Hippocampal formation (tissue), 2 donors: ENCODE data around the gene USP22.

Source experiments
- DNase-seq, 2 donors: peaks; one replicate each; lab custom pipeline; 2025; lab: John Stamatoyannopoulos, UW

The USP22 gene

DNA sequence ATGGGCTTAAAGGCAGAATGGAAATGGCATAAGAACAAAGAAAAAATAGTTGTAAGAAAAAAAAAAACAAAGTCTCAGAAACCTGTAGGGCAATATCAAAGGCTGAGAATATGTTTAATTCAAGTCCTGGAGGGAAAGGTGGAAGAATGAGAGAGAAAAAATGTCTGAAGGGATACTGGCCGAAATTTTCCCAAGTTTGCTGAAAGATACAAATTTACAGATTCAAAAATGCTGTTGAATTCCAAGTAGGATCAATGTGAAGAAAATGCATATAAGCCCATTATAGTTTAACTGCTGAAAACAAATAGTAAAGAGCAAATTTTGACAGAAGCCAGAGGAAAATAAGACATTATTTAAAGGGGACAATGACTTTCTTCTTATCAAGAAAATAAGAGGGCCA is 6.6 kb upstream of the USP22 start:
- DNase-seq: no peak

DNA sequence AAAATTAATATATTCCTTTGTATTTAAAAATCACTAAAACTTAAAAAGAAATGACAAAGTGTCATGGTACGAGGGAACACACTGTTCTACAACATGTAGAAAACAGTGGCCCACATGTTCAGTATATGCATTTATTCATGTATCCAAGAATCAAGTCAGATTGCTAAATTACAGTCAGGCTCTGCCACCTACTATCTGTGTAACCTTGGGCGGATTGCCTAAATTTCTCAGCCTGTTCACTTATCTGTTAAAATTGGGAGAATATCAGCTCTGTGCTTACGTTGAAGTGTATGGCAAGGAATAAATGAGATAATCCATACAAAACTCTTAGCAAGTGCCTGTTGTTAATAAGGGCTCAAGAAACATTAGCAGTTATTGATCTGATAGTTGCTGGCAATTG is 3.4 kb upstream of the USP22 start:
- no peak for DNase-seq

DNA sequence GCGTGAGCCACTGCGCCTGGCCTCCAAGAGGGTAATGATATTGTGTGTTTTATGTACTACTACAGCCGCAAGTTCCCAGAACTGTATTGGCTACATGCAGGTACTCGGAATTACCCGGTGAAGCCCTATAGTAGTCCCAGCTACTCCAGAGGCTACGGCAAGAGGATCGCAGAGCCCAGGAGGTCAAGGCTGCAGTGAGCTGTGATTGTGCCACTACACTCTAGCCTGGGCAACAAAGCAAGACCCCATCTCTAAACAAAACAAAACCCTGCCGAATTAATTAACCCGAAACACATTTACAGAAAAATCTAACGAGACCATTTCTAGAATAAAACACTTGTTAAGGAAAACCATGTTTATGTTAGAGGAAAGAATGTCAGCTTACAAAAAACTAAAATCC is 2.2 kb upstream of the USP22 start:
- DNase-seq: no peak

DNA sequence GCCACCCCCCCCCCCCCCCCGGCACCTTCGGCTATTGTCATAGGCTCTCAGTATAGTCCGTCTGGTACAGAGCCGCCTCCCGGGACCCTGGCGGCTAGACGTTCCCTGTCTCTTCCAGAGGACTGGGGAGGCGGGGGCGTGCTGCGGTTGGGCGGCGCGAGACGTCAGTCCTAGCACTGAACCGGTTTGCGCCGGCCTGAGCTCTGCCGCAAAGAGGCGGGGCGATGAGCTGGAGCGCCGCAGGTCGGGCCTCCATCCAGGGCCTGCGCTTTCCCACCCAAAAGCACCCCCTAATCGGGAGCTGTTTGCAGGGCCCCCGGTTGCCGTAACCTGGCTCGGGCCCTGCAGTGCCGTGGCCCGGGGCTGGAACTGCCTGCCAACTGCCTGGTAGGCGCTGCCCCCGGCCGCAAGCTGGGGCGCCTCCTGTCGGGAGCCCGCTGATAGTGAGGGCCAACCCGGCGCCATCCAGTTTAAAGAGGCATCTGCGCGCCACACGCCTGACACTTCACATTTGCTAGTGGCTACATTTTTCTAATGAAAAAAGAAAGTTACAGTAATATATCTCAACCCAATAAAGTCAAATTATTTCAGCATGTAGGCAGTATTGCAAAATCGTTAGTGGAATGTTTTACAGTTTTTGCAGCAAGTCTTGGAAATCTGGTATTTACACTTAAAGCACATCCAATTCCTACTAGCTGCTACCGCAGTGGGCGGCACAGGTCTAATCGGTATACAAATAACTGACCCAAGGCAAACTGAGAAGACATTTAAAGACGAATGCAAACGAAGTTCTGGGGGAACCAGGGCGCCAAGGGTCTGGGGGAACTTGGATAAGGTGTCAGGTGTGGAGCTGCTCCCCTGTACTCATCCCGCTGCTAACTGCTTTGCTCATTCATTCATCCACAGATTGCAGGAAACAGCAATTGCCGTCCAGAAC is 753 bp upstream of the USP22 start:
- DNase-seq: peak; percentile 97 to 100

DNA sequence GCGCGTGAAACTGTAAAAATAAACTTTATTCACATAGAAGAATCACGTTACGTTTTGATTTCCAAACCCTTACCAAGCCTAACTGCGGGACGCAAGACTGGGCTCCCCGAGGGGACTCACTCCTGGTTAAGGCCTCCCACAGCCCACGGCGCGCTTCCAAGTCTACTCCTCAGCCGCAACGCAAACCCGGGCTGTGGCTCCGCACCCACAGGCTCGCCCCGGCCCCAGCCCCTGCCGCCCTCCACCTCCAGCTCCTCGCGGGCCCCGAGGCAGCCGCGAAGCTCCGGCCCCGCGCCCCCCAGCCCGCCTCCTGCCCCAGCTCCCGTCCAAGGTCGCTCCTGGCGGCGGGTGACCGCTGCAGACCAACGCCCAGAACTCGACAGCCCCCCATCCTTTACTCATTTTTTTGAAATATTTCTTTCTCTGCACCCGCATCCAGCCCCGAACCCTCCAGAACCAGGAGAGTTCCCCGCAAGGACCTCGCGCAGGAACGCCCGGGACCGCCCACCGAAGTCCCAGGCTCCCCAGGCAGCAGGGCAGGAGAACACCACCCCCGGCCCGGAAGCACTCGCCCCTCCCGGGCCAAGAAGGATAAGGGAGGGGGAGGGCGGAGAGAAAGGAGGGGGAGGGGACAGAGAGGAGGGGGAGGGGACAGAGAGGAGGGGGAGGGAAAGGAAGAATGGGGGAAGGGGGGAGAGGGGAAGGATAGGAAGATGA is 912 bp downstream of the USP22 start:
- peak; percentile 65 to 75 for DNase-seq

DNA sequence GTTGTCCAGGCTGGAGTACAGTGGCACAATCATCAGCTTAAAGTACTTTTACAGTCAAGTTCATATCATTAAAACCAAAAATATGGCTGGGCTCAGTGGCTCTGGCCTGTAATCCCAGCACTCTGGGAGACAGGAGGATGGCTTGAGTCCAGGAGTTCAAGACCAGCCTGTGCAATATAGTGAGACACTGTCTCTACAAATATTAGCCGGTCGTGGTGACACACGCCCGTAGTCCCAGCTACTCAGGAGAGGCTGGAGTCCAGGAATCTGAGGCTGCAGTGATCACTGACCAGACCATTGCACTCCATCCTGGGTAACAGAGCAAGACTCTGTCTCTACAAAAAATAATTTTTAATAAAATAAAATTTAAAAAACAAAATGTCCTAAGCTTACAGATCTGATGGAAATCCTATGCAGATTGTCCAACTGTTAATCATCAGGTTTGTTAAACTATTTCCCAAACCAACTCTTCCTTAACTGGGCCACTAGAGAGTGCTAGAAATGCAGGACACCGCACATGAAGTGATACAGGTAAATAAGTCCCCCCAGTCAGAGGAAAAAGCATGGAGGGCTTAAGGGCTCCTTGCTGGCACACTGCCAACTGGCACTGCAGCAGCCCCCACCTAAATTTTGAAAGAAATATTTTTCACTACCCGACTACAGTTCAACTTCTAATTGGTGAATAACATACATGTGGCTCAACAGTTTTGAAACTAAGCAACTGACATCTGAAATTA is 2.8 kb downstream of the USP22 start:
- no peak for DNase-seq

DNA sequence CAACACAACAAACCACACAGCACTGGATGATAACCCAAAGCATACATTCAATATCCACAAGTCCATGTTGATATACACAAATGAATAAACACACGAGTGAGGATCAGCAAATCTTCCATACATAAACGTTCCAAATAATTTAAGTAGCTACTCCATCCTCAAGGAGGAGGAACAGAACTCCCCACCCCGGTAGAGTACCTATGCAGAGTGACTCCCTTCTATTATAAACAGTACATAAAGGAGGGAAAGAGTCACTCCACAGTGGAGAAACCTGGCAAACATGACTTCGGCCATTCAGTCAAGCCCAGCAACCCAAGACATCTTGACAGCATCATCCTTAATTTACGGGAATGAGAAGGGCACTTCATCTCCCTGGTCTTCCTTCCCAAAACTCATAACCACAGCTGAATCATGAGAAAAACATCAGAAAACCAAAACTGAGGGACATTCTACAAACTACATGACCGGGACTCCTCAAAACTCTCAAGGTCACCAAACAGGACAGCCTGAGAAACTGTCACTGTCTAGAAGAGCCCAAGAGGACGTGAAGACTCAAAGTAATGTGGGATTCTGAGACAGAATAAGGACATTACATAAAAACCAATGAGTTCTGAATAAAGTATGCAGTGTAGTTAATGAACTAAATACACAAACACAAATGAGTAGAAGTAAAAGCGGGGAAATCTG is 5.6 kb downstream of the USP22 start:
- no peak for DNase-seq

DNA sequence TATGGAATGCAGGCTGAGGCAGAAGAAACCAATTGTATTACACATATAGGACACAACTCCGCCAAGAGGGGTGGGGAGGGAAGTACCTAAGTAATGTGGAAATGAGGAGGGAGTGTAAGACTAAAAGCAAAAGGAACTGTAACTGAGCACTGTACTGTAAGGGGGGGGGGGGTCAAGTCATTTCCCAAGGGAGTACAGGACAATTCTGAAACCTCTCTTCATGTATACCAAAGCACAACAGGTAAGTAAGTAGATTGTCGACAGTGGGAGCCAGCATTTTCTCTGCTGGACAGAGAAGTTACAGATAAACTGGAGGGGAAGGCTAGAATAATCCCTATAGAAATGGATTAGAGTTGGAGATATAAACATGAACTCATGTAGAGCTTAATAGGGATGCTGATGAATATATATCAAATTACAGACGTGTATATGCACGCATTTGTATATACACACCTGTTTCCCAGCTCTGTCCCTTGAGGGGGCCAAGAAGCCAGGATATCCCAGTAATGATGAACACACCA is 6.4 kb downstream of the USP22 start:
- DNase-seq: no peak

DNA sequence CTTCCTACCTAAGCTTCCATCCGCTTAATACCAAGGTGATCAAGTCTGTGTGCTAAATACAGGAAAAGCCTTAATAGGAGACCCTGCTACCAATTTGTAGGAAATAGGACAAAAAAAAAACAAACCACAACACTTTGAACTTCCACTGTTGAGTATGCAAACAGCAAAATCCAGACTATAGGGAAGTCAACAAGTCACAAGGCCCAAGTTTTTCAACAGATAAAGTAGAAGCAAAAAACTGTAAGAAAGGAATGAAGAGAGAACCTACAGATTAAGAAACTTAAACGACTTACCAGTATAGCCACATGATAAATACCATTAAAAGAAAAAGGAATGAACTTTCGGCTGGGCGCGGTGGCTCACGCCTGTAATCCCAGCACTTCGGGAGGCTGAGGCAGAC is 7.4 kb downstream of the USP22 start:
- no peak for DNase-seq

DNA sequence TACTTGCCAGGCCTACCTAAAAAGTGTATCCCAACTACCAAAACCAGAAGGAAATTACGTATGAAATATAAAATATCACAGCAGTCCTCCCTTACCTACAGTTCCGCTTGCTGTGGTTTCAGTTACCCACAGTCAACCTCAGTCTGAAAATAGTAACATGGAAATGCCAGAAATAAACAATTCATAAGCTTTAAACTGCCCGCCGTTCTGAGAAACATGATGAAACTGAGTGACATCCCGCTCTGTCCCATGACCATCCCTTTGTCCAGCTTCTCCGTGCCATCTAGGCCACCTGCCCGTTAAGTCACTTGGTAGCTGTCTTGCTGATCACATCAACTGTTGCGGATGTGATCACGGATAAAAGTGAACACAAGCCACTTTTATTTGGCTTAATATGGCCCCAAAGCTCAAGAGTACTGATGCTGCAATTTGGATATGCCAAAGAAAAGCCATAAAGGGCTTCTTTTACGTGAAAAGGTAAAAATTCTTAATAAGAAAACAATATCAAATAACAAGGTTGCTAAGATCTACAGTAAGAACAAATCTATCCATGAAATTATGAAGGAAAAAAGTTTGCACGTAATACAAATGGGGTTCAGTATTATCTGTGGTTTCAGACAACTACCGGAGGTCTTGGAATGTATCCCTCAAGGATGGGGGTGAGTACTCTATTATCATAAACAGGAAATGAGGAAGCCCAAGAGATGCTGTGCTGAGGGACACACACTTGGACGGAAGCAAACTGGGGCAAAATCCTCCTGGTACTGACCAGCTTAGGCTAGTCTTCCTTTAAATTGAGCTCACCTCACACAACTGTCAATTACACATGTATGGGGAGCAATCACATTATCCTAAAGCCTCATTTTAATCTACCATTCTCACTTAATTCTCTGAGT is 8.2 kb downstream of the USP22 start:
- DNase-seq: no peak

DNA sequence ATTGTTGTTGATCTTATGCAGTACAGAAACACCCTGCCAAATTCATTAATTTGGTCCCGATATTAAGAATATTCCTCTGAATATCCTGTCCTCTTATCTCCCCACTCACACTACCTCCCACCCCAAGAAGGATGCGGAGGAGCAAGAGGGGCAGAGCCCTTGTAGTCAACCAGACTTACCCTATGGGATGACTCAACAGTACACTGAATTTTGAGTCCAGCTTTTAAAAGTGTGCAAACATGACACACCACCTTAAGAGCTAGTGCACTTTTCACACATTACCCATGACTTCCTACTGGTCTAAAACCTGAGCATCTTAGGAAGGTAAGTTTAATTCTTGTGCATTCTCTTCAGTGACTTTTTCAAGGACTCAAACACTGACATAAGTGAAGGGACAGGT is 9.5 kb downstream of the USP22 start:
- no peak for DNase-seq

DNA sequence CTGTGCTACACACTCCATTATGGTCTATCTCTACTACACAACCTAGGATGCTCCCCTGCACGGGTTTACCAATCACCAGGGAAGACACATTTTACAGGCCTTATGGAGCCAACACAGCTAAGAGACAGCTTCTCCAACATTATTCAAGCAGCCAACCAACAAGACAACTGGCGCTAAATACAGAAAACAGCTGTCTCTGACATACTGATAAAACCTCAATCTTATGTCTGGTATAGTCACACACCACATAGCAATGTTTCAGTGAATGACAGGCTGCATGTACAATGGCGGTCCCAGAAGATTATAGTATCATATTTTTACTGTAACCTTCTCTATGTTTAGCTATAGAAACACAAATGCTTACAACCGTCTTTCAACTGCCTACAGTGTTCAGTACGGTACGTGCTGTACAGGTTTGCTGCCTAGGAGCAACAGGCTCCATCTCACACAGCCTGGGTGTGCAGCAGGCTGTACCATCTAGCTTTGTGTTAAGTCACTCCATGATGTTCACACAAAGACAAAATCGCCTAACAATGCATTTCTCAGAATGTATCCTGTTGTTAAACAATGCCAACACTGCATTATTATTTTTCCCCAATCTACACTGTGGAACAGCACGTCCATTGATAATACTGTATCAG is 10.9 kb downstream of the USP22 start:
- no peak for DNase-seq

DNA sequence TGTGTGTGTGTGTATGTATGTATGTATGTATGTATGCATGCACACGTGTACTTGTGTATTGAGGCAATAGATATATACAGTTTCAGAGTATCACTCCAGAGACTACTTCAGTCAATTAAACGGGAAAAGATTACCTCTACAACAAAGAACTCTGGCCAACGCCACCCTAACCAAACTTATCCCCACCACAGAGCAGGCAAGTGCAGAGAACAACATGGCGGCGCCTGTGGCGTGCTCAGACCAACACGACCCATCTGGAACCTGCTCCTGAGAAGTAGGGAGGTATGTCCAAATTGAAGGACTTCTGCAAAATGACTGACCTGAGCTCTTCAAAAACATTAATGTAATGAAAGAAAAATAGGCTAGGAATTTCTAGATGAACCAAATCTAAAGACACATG is 12.4 kb downstream of the USP22 start:
- no peak for DNase-seq

DNA sequence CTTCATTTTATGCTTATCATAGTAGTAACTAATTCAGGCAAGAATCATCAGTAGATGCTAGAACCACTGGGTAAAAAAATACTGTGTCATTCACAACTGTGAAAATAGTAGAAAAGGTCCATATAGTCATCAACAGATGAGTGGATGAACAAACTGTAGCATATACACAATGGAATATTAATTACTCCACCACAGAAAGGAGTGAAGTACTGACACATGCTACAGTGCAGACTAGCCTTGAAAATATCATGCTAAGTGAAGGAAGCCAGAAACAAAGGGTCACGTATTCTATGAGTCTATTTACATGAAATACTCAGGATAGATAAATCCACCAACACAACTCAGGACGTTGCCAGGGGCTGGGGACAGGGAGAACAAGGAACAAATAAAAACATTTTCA is 13.3 kb downstream of the USP22 start:
- no peak for DNase-seq

DNA sequence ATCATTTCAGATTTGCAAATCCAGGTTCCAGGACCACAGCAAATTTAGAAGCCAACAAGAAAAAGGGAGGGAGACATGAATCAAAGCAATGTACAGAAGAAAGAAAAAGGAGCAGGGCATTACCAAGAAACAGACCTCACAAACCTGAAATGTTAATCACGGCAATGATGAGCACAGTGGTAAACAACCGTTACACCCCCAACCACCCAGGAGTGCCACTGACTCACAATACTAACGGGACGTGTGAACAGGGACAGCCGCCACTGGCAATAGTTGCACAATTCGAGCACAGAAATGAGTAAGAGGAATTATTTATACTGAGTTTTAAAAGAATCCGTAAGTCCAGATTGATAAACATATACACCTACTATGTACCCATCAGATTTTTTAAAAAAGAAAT is 13.8 kb downstream of the USP22 start:
- DNase-seq: no peak

DNA sequence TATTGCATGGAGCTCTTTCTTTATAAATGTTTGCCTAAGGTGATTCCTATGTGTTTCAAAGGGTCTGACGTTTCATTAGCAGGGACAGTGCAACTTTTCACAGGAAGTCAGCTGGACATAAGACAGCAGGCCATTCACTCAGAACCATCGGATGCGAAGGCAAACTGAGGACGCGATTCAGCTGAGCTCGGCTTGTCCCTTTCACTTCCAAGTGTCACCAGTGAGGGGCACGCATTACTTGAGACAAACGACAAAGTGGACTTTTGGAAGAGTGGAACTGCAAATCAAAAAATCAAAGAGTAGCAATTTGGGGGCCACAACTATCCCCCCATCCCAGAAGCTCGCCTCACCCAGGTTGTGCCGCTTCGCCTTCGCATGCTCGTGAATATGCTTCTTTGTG is 14.6 kb downstream of the USP22 start:
- DNase-seq: no peak

DNA sequence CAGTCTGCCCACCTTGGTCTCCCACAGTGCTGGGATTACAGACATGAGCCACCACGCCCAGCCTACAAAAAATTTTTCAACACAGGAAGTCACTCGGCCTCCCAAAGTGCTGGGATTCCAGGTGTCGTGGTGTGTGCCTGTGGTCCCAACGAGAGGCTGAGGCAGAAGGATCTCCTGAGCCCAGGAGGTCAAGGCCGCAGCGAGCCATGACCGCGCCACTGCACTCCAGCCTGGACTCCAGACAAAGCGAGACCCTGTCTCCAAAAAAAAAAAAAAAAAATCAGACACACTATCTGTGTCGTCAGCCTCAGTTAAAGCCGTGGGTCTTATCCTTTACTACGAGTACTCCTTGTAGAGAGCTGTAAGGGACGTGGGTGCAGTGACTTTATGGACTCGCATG is 15.8 kb downstream of the USP22 start:
- DNase-seq: no peak

DNA sequence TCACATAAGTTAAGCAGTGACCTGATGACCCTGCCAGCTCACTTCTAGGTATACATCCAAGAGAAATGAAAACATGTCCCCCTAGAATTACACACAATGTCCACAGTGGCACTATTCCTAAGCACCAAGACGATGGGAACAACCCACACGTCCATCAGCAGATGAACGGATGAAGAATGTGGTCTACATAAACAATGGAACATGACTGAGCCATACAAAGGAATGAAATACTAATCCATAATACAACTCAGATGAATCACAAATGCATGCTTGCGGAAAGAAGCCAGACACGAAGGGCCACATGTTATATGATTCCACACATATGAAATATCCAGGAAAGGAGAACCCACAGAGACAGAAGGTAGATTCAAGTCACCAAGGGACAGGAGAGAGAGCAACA is 17.4 kb downstream of the USP22 start:
- DNase-seq: no peak

DNA sequence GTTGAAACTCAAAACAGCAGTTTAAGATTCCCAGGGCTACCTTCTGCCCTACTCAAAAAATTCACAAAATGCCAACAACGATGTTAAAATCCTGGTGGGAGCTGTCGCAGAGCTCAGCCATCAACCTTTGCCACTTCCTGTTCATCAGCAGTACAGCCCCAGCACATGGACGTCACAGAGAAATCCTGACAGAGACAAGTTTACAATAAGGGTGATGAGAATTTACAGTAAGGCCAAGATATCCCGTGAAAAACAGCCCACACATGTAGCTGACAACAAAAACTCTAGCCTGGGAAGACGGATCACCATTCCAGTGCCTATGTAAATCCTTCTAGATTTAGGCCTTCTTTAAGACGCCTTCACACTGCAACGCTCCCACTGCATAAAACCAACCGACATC is 18.8 kb downstream of the USP22 start:
- DNase-seq: no peak

DNA sequence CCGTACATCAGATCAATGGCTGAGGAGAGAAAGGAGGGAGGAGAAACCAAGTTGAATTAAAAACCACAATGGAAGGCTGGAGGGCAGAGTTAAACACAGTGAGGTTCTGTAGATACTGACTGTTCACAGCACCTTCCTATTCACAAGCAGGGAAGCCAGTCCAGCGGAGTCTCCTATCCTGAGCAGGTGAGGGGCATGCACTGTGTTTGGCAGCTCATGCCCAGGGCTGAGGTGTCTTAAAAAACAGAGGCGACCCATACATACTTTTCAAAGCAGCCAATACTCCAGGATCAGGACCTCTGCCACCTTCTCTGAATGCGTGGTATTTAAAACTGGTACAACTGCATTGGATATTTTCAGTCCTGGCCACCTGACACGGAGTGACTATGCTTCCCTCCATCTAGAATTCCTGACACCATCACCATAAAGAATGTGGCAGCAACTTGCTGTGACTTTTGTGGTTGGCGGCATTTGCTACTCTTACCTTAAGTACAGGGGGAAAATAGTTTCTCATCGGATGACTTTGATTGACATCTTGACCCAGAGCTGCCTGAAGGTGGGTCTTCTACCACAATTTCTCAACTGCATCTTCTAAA is 21.5 kb downstream of the USP22 start:
- DNase-seq: no peak
